B cell (primary cell): Measurements from ENCODE around the gene PPP1R14B. TPM values are rescaled to one million over a fixed set of nuclear protein-coding genes. Genes with fewer than 3 reads are reported as not detected.

Experiments used
- ATAC-seq: fragments of 200-7000 bp; cut with Tn5 transposase; one replicate; pipeline ENCODE4 v1.10.0; 2021; ENCODE audit warnings: low read depth, mild to moderate bottlenecking, moderate number of reproducible peaks, moderate library complexity
- CTCF ChIA-PET: fragments of 350-600 bp; sonication (Branson Sonifier 250); formaldehyde crosslinking; loops from one replicate; lab custom pipeline; 2021; ENCODE audit warnings: antibody characterized with exemption, inconsistent platforms; lab: Charles Lee
- POLR2A ChIA-PET: fragments of 350-600 bp; sonication (Branson Sonifier 250); formaldehyde crosslinking; loops from one replicate; lab custom pipeline; 2021; ENCODE audit warnings: antibody characterized with exemption; lab: Charles Lee
- DNase-seq: peaks from one replicate; pipeline ENCODE4 v3.0.0; 2013
- H2AFZ ChIP-seq: 2 replicates; pipeline ENCODE4 v1.6.1; 2012; ENCODE audit warnings: mild to moderate bottlenecking, low read depth, low read length; ENCODE audit not compliant: insufficient read depth, poor library complexity, severe bottlenecking
- H3K27ac ChIP-seq, 2 donors: 1 replicate in 1 of 2; 2 replicates in 1 of 2; pipeline ENCODE4 v1.5.1; 2012 to 2013; ENCODE audit warnings: low read length in 2 of 2, mild to moderate bottlenecking in 2 of 2, moderate library complexity in 1 of 2
- H3K27me3 ChIP-seq, 4 experiments: fragments of 200-600 bp in 1 of 4; sonication (generic) in 1 of 4; replicated peaks in 1 of 4; 1 replicate in 2 of 4; 2 replicates in 2 of 4; pipeline versions ENCODE4 v1.6.1 to v1.7.0; 2013 to 2016; ENCODE audit warnings: low read length in 3 of 4, mild to moderate bottlenecking in 2 of 4, mixed read lengths in 1 of 4, moderate library complexity in 1 of 4; ENCODE audit not compliant: insufficient read depth in 4 of 4, control insufficient read depth in 3 of 4; ENCODE audit errors: control extremely low read depth in 1 of 4
- H3K36me3 ChIP-seq, 2 experiments: replicated peaks in 1 of 2; 1 replicate in 1 of 2; 2 replicates in 1 of 2; pipeline versions ENCODE4 v1.6.1 to v1.7.1; 2013; ENCODE audit warnings: low read length in 1 of 2; ENCODE audit not compliant: insufficient read depth in 2 of 2, control insufficient read depth in 1 of 2; ENCODE audit errors: control extremely low read depth in 1 of 2, extremely low read depth in 1 of 2
- H3K4me1 ChIP-seq, 2 donors: fragments of 200-600 bp in 1 of 2; sonication (generic) in 1 of 2; 1 replicate in 1 of 2; 2 replicates in 1 of 2; pipeline versions ENCODE4 v1.5.1 to v1.6.1; 2013 to 2017; ENCODE audit warnings: low read length in 2 of 2; ENCODE audit not compliant: control insufficient read depth in 2 of 2, insufficient read depth in 2 of 2
- H3K4me2 ChIP-seq: replicated peaks from 2 replicates; pipeline ENCODE3; 2012; ENCODE audit warnings: mild to moderate bottlenecking, low read depth, low read length; ENCODE audit not compliant: poor library complexity, severe bottlenecking
- H3K4me3 ChIP-seq, 5 experiments: fragments of 200-600 bp in 1 of 5; sonication (generic) in 1 of 5; 1 replicate in 3 of 5; 2 replicates in 2 of 5; pipeline versions ENCODE4 v1.5.1 to v1.7.0; 2011 to 2016; ENCODE audit warnings: low read length in 4 of 5, mild to moderate bottlenecking in 4 of 5, low read depth in 2 of 5, control low read depth in 1 of 5, moderate library complexity in 1 of 5; ENCODE audit not compliant: insufficient read depth in 1 of 5; ENCODE audit errors: control extremely low read depth in 1 of 5, extremely low read depth in 1 of 5
- H3K79me2 ChIP-seq: fragments of 200-600 bp; sonication (generic); one replicate; pipeline ENCODE4 v1.6.0; 2016; ENCODE audit warnings: low read length; ENCODE audit not compliant: control insufficient read depth, insufficient read depth
- H3K9ac ChIP-seq: fragments of 200-600 bp; sonication (generic); 2 replicates; pipeline ENCODE4 v1.6.1; 2017; ENCODE audit warnings: mild to moderate bottlenecking, low read length, moderate library complexity
- H3K9me3 ChIP-seq, 3 donors: one replicate each; pipeline versions ENCODE4 v1.6.1 to v1.7.1; 2013; ENCODE audit warnings: low read length in 2 of 3; ENCODE audit not compliant: control insufficient read depth in 2 of 3, insufficient read depth in 1 of 3; ENCODE audit errors: control extremely low read depth in 1 of 3
- H4K20me1 ChIP-seq: 2 replicates; pipeline ENCODE4 v1.6.0; 2012; ENCODE audit warnings: mild to moderate bottlenecking, low read length; ENCODE audit not compliant: insufficient read depth, control insufficient read depth, poor library complexity, severe bottlenecking
- H3K27ac Mint-ChIP-seq: one replicate; pipeline ENCODE4 v1.8.0; 2021; ENCODE audit warnings: mixed read lengths
- H3K27me3 Mint-ChIP-seq: one replicate; pipeline ENCODE4 v1.8.0; 2021; ENCODE audit warnings: mixed read lengths
- H3K4me1 Mint-ChIP-seq: one replicate; pipeline ENCODE4 v1.8.0; 2021; ENCODE audit warnings: mixed read lengths
- H3K4me3 Mint-ChIP-seq: one replicate; pipeline ENCODE4 v1.8.0; 2021; ENCODE audit warnings: mixed read lengths
- H3K9me3 Mint-ChIP-seq: one replicate; pipeline ENCODE4 v1.8.0; 2022; ENCODE audit warnings: mixed read lengths; ENCODE audit not compliant: insufficient read depth
- EZH2 ChIP-seq: IDR thresholded peaks from 2 replicates; pipeline ENCODE4 v1.6.1; 2012; ENCODE audit warnings: borderline replicate concordance, low read depth, mild to moderate bottlenecking, moderate library complexity, low read length; ENCODE audit not compliant: insufficient read depth, poor library complexity, severe bottlenecking
- WGBS: methylation state at CpG from one replicate; pipeline ENCODE4 v1.1.5; 2013; ENCODE audit warnings: missing lambda C conversion rate; ENCODE audit not compliant: insufficient coverage; 5-methylcytosine and 5-hydroxymethylcytosine counted together
- intact Hi-C: fragments of 100-400 bp; cut with micrococcal nuclease; formaldehyde crosslinking; loops from one replicate; pipeline ENCODE4 v1.10.0; 2022
- polyA plus RNA-seq: library from polyadenylated mRNA; depleted of rRNA; stranded (reverse); fragments of >200 nt; gene quantifications from 2 replicates; pipeline ENCODE4 v1.2.3, GENCODE V29; 2012
- total RNA-seq, 2 donors: library from RNA; stranded (reverse); fragments of 120-200 nt in 1 of 2; gene quantifications; 1 replicate in 1 of 2; 2 replicates in 1 of 2; pipeline versions ENCODE4 v1.2.3 to v1.2.4, GENCODE V29; 2013 to 2022
- TF ChIP-seq, protein P1 (sequence below): fragments of 200-600 bp; IDR thresholded peaks from one replicate; pipeline ENCODE4 v1.8.0; 2022; ENCODE audit warnings: antibody characterized with exemption, mild to moderate bottlenecking

The PPP1R14B gene
- total and polyA plus RNA-seq, 2 donors (not counting 1 experiment from before 2014, with no cell fraction given) = 41.2 to 51.0 TPM

- ChIA-PET POLR2A (interaction anchor here (0.8 to 0.9 kb wide), 2 partner anchors 8 to 13 kb away, joined by 3 to 8 read pairs; no protein-coding TSS in a partner anchor), CTCF (interaction anchor here (2.1 to 6.9 kb wide), 2 partner anchors 13 to 32 kb away, joined by 8 to 62 read pairs; partner anchors contain the start of genes FERMT3 and PLCB3)
- intact Hi-C loops = no loop called here
- H3K9me3 Mint-ChIP-seq = no peaks in the 10 kb centered on the region
- Histone ChIP-seq H3K27me3 (no peaks in the 10 kb centered on the region), H3K27ac (peak overlapping the region in 1 of 2 donors; percentile 1), H3K9ac (no peak overlapping the region), H3K9me3 (no peaks in the 10 kb centered on the region), H3K36me3 (peaks cover 0 to 56% of the 10 kb centered on the region in 2 experiments), H3K79me2 (peaks cover 20% of the 10 kb centered on the region), H3K4me2 (no peak overlapping the region), H4K20me1 (peaks cover 30% of the 10 kb centered on the region), H2AFZ (no peak overlapping the region), H3K4me3 (no peak overlapping the region), H3K4me1 (peaks cover 3 to 14% of the 10 kb centered on the region in 2 donors)
- H3K27ac Mint-ChIP-seq = no peak overlapping the region
- TF ChIP-seq, protein P1, sequence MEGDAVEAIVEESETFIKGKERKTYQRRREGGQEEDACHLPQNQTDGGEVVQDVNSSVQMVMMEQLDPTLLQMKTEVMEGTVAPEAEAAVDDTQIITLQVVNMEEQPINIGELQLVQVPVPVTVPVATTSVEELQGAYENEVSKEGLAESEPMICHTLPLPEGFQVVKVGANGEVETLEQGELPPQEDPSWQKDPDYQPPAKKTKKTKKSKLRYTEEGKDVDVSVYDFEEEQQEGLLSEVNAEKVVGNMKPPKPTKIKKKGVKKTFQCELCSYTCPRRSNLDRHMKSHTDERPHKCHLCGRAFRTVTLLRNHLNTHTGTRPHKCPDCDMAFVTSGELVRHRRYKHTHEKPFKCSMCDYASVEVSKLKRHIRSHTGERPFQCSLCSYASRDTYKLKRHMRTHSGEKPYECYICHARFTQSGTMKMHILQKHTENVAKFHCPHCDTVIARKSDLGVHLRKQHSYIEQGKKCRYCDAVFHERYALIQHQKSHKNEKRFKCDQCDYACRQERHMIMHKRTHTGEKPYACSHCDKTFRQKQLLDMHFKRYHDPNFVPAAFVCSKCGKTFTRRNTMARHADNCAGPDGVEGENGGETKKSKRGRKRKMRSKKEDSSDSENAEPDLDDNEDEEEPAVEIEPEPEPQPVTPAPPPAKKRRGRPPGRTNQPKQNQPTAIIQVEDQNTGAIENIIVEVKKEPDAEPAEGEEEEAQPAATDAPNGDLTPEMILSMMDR = no peak
- no peak for TF ChIP-seq EZH2
- no peaks in the 10 kb centered on the region for H3K27me3 Mint-ChIP-seq
- peaks cover 15% of the 10 kb centered on the region for H3K4me1 Mint-ChIP-seq
- H3K4me3 Mint-ChIP-seq = no peak overlapping the region
- DNase-seq (no peak), ATAC-seq (no peak)
- 95% methylated on average over 6 of the region's 11 CpGs for WGBS
These were observed 28.0 kb downstream of the PPP1R14B start for GRCh38 chr11:64218628-64219353.

- Histone ChIP-seq H3K79me2 (peaks cover 20% of the 10 kb centered on the region), H3K4me3 (no peak overlapping the region), H3K27me3 (no peaks in the 10 kb centered on the region), H3K36me3 (peaks cover 0 to 51% of the 10 kb centered on the region in 2 experiments), H3K4me2 (no peak overlapping the region), H3K27ac (no peak overlapping the region), H4K20me1 (peaks cover 32% of the 10 kb centered on the region), H3K9me3 (no peaks in the 10 kb centered on the region), H3K4me1 (peaks cover 3 to 23% of the 10 kb centered on the region in 2 donors), H2AFZ (no peak overlapping the region), H3K9ac (no peak overlapping the region)
- CTCF ChIA-PET = interaction anchor here (0.8 to 6.9 kb wide), 5 partner anchors 9 to 86 kb away, joined by 3 to 62 read pairs (median 4); partner anchors contain the start of genes FERMT3, NUDT22, PLCB3 and TRPT1
- peaks cover 22% of the 10 kb centered on the region for H3K4me1 Mint-ChIP-seq
- peak; percentile 28 for ATAC-seq
- TF ChIP-seq, protein P1 = no peak
- H3K4me3 Mint-ChIP-seq = no peak overlapping the region
- no peak overlapping the region for H3K27ac Mint-ChIP-seq
- WGBS = 78% methylated on average over 5 of the region's 6 CpGs
- no peaks in the 10 kb centered on the region for H3K27me3 Mint-ChIP-seq
- intact Hi-C loops = no loop called here
- H3K9me3 Mint-ChIP-seq = no peaks in the 10 kb centered on the region
- no peak for DNase-seq
- POLR2A ChIA-PET = interaction anchor here (1.0 to 1.2 kb wide), 2 partner anchors 8 to 21 kb away, joined by 6 to 8 read pairs; no protein-coding TSS in a partner anchor
These were observed 29.9 kb downstream of the PPP1R14B start for GRCh38 chr11:64216879-64217278.
